GM21381 (cell line): Measurements from ENCODE around the gene SSBP4.
"Not testable (repeated sequence)": the region's sequence is repeated elsewhere in the genome, so short reads cannot be mapped to it uniquely, and the experiment has no call there.

Experiments used
- ATAC-seq: cut with Tn5 transposase; IDR thresholded peaks from one replicate; pipeline ENCODE4 v1.9.1; 2021; ENCODE audit warnings: mild to moderate bottlenecking, moderate library complexity; ENCODE audit not compliant: unreplicated experiment

Gene SSBP4

DNA sequence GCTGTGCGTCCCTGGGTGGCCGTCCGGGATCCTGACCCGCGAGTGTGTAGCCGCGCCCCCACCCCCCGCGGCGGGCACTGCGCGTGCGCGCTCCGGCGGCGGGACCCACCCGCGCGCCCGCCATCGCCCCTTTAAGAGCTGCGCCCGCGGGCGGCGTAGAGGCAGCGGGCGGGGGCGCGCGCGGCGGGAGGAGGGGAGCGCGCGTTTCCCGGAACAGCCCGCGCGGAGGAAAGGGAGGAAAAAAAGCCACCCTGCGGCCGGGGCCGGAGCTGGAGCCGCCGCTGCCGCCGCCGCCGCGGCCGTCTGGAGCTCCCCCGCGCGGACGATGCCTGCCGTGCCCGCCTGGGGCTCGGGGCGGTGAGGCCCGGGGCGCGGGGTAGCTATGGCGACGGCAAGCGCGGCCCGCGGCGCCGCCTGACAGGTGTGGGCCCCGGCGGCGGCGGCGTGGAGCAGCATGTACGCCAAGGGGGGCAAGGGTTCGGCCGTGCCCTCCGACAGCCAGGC lies at the start of gene SSBP4:
Gene SSBP4, plus strand, starts transcription at position 204 of the 504 bp plus-strand sequence. Its CDS starts 251 bp downstream, at position 455.
- ATAC-seq = peak; percentile 43

DNA sequence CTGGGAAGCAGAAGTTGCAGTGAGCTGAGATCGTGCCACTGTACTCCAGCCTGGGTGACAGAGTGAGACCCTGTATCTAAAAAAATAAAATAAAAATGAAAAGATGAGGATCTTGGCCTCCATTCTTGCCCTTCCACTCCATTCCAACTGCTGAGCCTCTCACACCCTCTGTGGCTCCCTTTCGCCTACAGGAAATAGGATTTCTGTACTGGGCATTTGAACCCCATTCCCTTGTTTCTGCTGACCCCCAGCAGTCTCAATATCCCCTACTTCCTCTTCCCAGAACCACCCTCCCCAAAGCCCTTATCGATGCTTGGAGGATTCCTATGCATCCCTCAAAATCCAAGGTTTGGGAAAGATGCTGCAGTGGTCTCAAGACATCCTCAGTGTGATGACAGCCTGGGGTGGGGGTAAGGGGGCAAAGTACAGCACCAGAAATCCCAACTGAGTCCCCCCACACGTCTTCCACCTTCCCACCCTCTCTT lies 45.7 kb upstream of the SSBP4 start:
- ATAC-seq = no peak

DNA sequence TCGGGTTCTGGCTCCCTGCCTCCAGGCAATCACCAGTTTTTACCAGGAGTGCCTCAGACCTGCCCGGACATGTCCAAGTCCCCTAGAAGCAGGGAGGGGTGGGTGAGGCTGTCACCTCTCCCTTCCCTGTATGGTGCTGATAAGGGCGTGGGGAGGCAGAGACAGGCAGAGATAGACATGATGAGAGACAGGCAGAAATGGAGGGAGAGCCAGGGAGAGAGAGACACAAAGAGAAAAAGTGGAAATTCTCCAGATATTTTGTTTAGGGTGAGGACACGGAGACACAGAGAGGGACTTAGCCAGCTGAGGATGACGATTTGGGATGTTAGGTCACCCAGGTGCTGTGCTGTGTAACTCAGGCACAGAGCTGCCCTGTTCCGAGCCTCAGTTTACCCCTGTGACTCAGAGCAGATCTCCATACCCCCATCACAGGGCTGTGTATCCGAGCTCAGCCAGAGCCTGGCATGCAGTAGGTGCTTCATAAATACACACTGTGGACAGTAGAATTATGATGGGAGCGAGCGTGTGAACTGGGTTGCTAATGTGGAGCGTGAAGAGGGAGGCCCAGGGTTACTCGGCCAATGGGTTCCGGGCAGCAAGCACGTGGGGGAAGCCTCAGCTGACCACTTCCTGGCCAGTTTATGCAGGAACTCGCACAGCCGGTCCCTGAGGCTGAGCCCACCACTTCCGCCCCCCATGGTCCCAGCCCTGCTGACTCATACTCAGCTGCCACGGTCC lies 45.1 kb upstream of the SSBP4 start:
- ATAC-seq = peak; percentile 83

DNA sequence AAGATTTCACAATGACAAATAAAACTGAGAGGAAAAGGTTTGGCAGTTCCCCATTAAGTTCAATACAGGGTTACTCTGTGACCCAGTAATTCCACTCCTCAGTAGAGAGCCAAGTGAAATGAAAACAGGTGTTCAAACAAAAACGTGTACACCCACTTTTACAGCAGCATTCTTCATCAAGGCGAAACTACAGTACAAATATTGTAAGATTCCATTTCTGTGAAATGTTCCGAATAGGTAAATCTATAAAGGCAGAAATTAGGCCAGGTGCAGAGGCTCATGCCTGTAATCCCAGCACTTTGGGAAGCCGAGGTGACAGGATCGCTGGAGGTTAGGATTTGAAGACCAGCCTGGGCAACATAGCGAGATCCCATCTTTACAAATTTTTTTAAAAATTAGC lies 42.2 kb upstream of the SSBP4 start:
- no peak for ATAC-seq

DNA sequence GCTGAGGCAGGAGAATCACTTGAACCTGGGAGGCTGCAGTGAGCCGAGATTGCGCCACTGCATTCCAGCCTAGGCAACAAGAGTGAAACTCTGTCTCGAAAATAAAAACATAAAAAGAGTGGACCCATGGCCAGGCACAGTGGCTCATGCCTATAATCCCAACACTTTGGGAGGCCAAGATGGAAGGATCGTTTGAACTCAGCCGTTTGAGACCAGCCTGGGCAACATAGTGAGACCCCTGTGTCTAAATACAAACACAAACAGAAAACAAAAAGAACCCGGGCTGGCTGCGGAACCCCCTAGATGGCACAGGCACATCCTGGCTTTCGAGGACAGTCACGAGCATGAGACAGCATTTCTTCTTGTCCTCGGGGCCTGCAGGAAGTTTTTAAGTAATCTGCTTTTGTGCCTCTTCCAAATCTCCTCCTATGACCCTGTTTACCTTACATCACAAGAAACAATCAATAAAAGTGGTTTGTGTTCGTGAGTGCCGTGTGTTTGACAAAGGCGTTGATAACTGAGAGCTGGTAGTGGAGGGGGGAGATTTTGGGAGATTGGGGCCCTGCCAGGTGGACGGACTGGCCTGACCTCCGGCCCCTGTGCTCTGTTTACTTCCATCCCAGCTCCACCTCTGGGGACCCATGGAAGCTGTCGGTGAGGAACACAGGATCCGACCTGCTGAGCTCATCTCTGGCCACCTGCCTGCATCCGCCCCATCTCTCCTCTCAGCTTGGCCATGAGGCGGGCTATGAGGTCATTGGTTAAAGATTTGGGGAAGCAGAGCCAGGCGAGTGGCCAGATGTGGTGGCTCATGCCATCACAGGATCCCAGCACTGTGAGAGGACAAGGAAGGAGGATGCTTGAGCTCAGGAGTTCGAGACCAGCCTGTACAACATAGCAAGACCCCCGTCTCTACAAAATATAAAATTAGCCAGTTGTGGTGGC lies 39.1 kb upstream of the SSBP4 start:
- no peak for ATAC-seq

DNA sequence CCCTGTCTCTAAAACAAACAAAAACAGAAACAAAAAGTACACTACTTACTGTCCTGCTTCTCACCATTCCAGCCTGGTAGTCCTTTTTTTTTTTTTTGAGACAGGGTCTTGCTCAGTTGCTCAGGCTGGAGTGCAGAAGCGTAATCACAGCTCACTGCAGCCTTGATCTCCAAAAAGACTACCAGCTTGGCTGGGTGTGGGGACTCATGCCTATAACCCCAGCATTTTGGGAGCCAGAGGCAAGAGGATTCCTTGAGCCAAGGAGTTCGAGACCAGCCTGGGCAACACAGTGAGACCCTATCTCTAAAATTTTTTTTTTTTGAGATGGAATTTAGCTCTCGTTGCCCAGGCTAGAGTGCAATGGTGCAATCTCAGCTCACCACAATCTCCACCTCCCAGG lies 38.4 kb upstream of the SSBP4 start:
- no peak for ATAC-seq

DNA sequence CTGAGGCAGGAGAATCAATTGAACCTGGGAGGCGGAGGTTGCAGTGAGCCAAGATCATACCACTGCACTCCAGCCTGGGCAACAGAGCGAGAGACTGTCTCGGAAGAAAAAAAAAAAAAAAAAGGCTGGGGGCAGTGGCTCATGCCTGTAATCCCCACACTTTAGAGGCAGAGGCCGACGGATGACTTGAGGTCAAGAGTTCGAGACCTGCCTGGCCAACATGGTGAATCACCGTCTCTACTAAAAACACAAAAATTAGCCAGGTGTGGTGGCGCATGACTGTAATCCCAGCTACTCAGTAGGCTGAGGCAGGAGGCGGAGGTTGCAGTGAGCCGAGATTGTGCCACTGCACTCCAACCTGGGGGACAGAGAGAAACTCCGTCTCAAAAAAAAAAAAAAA lies 35.6 kb upstream of the SSBP4 start:
- ATAC-seq = not testable (repeated sequence)

DNA sequence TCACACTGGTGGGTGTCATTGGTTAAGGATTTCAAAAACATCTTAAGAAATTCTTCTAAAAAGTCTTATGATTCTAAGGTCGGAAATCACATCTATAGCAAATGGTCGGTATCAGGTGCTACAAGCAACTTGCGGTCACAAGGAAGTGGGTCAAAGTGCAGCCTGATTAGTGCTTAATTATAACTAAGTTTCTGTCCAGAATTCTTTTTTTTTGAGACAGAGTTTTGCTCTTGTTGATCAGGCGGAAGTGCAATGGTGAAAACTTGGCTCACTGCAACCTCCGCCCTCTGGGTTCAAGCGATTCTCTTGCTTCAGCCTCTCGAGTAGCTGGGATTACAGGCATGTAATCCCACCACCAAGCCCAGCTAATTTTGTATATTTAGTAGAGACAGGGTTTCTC lies 34.4 kb upstream of the SSBP4 start:
- ATAC-seq = no peak

DNA sequence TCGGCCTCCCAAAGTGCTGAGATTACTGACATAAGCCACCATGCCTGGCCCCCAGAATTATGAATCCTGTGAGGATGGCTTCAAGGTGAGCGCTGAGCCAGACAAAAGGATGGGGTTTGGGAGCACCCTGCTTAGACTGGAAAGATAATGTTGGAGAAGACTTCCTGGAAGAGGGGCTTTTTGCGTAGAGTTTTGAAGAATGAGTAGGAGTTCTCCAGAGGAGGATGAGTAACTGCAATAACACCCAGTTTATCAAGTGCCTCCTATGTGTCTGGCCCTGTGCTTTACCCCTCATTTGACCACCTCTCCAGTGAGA lies 33.9 kb upstream of the SSBP4 start:
- ATAC-seq = no peak

DNA sequence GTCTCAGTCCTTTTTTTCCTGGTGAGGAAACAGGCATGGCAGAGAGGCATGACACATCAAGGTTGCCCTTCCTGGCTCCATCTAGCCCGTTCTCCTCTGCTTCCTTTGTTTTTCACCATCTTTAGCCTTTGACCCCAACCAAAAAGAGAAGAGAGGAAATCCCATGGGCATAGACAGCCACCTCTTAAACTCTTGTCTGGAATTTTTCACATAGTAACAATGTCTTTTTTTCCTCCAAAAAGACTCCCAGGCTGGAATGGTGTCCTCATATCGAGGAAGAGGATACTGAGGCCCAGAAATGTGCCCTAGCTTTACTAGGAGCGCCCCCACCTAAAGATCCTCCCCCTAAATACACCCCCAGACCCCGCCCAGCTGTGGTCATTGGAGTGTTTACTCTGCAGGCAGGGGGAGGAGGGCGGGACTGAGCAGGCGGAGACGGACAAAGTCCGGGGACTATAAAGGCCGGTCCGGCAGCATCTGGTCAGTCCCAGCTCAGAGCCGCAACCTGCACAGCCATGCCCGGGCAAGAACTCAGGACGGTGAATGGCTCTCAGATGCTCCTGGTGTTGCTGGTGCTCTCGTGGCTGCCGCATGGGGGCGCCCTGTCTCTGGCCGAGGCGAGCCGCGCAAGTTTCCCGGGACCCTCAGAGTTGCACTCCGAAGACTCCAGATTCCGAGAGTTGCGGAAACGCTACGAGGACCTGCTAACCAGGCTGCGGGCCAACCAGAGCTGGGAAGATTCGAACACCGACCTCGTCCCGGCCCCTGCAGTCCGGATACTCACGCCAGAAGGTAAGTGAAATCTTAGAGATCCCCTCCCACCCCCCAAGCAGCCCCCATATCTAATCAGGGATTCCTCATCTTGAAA lies 33.3 kb upstream of the SSBP4 start, which contains the start of gene GDF15:
Gene GDF15, plus strand, starts transcription at position 484 of the 868 bp plus-strand sequence. Its CDS starts 32 bp downstream, at position 516.
- ATAC-seq = no peak

DNA sequence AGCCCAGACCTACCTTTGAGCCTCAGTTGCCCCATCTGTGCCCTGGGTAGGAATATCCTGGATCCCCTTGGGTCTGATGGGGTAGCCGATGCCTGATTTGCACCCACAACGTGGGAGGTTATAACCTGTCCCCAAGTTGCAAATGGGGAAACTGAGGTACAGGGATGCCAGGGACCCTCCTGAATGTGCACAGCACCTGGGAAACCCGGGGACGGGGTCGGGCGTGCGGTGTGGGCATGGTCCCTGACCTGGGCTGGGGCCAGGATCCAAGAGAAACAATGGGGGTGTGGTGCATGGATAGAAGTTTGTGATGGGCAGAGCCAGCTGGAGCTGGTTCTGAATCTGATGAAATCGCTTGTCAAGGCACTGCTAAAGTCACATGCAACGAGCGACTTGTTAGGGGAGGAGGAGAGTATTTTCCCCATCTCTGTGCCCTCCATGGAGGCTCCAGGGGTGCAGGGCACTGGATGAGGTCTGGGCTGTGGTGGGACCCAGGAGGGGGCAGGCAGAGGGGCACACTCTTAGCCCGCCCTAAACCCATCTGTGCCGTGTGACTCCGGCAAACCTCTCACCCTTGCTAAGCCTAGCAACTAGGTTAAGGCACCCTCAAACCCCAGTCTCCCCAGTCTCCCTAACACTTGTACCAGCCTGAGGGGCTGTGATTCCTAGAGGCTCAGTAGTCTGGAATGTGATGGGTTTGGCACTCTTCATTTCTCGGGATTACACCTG lies 32.5 kb upstream of the SSBP4 start:
- no peak for ATAC-seq

DNA sequence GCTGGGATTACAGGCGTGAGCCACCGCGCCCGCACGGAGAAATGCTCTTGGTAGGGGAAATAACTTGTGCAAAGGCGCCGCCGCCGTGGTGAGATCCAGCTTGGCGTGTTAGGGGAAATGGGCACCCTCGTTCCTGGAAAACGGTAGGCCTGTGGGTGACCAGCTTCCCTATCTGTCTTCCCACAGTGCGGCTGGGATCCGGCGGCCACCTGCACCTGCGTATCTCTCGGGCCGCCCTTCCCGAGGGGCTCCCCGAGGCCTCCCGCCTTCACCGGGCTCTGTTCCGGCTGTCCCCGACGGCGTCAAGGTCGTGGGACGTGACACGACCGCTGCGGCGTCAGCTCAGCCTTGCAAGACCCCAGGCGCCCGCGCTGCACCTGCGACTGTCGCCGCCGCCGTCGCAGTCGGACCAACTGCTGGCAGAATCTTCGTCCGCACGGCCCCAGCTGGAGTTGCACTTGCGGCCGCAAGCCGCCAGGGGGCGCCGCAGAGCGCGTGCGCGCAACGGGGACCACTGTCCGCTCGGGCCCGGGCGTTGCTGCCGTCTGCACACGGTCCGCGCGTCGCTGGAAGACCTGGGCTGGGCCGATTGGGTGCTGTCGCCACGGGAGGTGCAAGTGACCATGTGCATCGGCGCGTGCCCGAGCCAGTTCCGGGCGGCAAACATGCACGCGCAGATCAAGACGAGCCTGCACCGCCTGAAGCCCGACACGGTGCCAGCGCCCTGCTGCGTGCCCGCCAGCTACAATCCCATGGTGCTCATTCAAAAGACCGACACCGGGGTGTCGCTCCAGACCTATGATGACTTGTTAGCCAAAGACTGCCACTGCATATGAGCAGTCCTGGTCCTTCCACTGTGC lies 30.9 kb upstream of the SSBP4 start:
- peak; percentile 74 for ATAC-seq

DNA sequence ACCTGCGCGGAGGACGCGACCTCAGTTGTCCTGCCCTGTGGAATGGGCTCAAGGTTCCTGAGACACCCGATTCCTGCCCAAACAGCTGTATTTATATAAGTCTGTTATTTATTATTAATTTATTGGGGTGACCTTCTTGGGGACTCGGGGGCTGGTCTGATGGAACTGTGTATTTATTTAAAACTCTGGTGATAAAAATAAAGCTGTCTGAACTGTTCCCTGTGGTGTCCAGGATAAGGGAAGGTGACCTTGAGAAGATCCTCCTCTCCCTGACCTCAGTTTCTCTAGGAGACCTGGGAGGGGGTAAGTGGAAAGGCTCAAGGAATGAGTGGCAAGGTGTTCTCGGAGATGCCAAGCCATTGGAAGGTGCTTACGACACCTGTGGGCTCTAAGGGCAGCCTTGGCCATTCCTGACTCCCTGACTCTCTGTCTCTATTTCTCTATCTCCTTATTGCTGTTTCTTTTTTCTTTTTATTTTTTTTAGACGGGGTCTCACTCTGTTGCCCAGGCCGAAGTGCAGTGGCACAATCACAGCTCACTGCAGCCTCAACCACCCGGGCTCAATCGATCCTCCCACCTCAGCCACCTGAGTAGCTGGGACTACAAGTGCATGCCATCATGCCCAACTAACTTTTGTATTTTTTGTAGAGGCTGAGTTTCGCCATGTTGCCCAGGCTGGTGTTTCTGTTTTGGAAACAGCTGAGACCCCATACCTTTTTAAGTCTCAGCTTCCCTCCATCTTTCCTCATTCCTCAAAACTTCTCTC lies 30.1 kb upstream of the SSBP4 start:
- no peak for ATAC-seq

DNA sequence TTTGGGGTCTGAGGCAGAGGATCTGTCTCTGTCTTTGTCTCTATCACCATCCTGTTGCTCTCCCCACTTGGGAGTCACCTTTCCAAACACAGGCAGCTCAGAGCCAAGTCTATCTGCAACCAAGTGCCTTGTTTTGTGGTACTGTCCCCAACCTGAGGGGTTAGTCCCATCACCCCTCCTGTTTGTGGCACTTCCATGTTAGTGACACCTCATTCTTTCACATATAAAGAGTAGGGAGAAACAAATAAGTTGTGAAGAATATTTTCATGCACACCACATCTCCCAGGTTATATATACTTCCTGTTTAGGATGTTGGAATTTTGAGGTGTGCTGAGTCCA lies 29.5 kb upstream of the SSBP4 start:
- ATAC-seq = no peak

DNA sequence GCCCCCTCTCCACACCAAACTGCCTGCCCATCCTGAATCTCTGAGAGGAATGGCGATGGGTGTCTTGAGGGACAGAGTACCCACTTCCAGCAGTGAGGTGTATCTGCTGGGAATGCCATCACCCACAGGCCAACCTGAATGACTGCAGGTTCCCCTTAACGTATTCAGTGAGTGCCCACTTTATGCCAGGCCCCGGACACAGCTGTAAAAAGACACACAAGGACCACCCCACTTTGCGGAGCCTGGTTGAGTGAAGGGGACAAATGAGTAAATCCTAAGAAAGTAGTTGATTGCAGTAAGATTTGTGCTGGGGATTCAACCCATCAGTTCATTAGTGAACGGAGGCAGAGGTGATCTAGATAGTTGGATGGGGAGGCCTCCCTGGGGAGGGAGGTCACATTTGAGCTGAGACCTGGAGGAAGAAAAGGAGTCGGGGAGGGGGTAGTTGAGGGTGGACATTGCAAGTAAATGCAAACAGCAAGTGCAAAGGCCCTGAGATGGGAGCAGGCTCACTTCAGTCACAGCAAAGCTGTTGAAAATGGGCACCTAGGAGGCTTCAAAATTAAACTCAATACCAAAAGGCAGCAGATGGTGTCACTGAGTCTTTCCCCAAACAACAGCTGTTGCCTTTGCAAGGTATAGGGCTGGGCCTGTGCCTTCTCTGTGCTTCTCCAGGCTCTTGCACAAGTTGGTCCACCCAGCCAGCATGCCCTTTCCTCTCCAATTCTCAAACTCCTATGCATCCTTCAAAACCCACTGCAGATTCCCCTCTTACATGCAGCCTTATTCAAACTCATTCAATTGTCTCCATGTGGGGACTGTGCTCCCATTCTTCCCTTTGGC lies 28.9 kb upstream of the SSBP4 start:
- no peak for ATAC-seq

DNA sequence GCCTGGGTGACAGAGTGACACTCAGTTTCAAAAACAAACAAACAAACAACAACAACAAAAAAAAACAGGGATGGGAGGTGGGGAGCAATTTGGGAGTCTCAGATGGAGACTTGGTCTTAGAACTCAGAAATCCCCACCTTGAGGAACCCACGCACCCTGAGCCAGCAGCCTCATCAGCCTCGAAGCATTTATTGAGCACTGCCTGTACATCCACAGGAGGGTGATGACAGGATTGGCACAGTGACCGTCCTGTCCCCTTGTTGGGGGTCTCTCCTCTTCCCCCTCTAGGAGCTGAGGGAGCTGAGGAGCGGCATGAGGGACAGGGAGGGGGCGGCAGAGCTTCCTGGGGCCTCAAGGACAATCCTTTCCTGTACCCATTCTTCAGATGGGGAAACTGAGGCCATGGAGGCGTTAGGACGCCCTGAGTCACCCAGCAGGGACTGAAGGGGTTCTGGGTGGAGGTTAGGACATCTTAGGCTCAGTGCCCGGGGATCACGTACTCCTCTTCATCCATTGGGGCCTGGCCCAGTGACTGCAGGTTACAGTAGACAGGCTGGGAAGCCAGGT lies 27.6 kb upstream of the SSBP4 start:
- no peak for ATAC-seq

DNA sequence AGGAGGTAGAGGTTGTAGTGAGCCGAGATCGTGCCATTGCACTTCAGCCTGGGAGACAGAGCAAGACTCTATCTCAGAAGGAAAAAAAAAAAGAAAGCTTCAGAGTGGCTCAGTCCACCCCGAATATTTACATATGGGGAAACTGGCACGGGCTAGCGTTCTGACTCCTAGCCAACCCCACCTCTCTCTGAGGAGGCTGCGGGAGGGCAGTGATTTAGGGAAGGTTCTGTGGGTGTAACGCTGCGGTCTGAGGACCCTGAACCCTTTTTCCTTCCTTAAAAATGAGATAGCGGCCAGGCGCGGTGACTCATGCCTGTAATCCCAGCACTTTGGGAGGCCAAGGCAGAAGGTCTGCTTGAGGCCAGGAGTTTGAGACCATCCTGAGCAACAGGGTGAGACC lies 26.8 kb upstream of the SSBP4 start:
- no peak for ATAC-seq
